Activated CD4-positive, alpha-beta T cell treated with anti-CD3 and anti-CD28 coated beads for 4 hours (primary cell): ENCODE results near the gene ADARB2.

ENCODE experiments used
- DNase-seq, 2 donors: peaks; one replicate each; pipeline ENCODE4 v3.0.0-alpha.2; 2020

ADARB2 gene

GRCh38 chr10:1156616-1156886, 580.8 kb downstream of the ADARB2 start:
- no peak for DNase-seq

- DNase-seq = no peak
These were observed 581.3 kb downstream of the ADARB2 start for GRCh38 chr10:1155791-1156615.

GRCh38 chr10:1154531-1155295, 582.6 kb downstream of the ADARB2 start:
- no peak for DNase-seq

- DNase-seq = no peak
These were observed 583.4 kb downstream of the ADARB2 start for GRCh38 chr10:1153805-1154351.

- DNase-seq = no peak
These were observed 584.0 kb downstream of the ADARB2 start for GRCh38 chr10:1153251-1153763.

- DNase-seq = no peak
These were observed 584.7 kb downstream of the ADARB2 start for GRCh38 chr10:1152386-1153250.

- no peak for DNase-seq
These were observed 586.0 kb downstream of the ADARB2 start for GRCh38 chr10:1151076-1152033.

- DNase-seq = no peak
These were observed 586.7 kb downstream of the ADARB2 start for GRCh38 chr10:1150638-1150955.

GRCh38 chr10:1149793-1150637, 587.3 kb downstream of the ADARB2 start:
- DNase-seq = no peak

GRCh38 chr10:1148855-1149605, 588.3 kb downstream of the ADARB2 start:
- no peak for DNase-seq

GRCh38 chr10:1147810-1148209, 589.5 kb downstream of the ADARB2 start:
- no peak for DNase-seq

GRCh38 chr10:1142596-1142995, 594.7 kb downstream of the ADARB2 start:
- no peak for DNase-seq

GRCh38 chr10:1141701-1142100, 595.6 kb downstream of the ADARB2 start:
- no peak for DNase-seq

GRCh38 chr10:1141261-1141660, 596.1 kb downstream of the ADARB2 start:
- DNase-seq = no peak

- no peak for DNase-seq
These were observed 598.8 kb downstream of the ADARB2 start for GRCh38 chr10:1138529-1138928.

GRCh38 chr10:1137499-1138163, 599.7 kb downstream of the ADARB2 start:
- no peak for DNase-seq

- no peak for DNase-seq
These were observed 601.1 kb downstream of the ADARB2 start for GRCh38 chr10:1136268-1136667.

GRCh38 chr10:1134156-1134555, 603.2 kb downstream of the ADARB2 start:
- DNase-seq = no peak

- DNase-seq = no peak
These were observed 603.8 kb downstream of the ADARB2 start for GRCh38 chr10:1133495-1134045.
